Lower leg skin (tissue), 3 donors: ENCODE data around the gene ATG7.

Source experiments
- POLR2A ChIP-seq, 2 donors: fragments of 450-650 bp; IDR thresholded peaks; one replicate each; pipeline ENCODE4 v1.6.1; 2016 to 2017; ENCODE audit warnings: antibody characterized with exemption in 2 of 2, mild to moderate bottlenecking in 1 of 2, moderate library complexity in 1 of 2
- TF ChIP-seq, protein P1 (sequence below), 3 donors: fragments of 450-650 bp; IDR thresholded peaks; one replicate each; pipeline ENCODE4 v1.5.1; 2016; ENCODE audit warnings: antibody characterized with exemption in 3 of 3, mild to moderate bottlenecking in 3 of 3, moderate library complexity in 2 of 3

- TF ChIP-seq, protein P1, sequence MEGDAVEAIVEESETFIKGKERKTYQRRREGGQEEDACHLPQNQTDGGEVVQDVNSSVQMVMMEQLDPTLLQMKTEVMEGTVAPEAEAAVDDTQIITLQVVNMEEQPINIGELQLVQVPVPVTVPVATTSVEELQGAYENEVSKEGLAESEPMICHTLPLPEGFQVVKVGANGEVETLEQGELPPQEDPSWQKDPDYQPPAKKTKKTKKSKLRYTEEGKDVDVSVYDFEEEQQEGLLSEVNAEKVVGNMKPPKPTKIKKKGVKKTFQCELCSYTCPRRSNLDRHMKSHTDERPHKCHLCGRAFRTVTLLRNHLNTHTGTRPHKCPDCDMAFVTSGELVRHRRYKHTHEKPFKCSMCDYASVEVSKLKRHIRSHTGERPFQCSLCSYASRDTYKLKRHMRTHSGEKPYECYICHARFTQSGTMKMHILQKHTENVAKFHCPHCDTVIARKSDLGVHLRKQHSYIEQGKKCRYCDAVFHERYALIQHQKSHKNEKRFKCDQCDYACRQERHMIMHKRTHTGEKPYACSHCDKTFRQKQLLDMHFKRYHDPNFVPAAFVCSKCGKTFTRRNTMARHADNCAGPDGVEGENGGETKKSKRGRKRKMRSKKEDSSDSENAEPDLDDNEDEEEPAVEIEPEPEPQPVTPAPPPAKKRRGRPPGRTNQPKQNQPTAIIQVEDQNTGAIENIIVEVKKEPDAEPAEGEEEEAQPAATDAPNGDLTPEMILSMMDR (IDR thresholded peaks at IDR 0.05) = no peak
- TF ChIP-seq POLR2A (IDR thresholded peaks at IDR 0.05) = no peak
Measured at GRCh38 chr3:11247362-11247761, 24.8 kb upstream of the ATG7 start.
